ENCODE results near the gene GABRA4.
A peak's percentile ranks its signal among the peaks of the same experiment; 100 is the strongest.

The GABRA4 gene

GRCh38 chr4:46977245-46977644 lies 16.1 kb downstream of the GABRA4 start:
- no peak for DNase-seq

GRCh38 chr4:46975812-46976553 lies 17.4 kb downstream of the GABRA4 start:
- DNase-seq: no peak

GRCh38 chr4:46974891-46975543 lies 18.4 kb downstream of the GABRA4 start:
- peak in 2 of 3 experiments; percentile 56 to 88 for DNase-seq

GRCh38 chr4:46968847-46969246 lies 24.5 kb downstream of the GABRA4 start:
- DNase-seq: peak in 1 of 3 experiments; percentile 55

- DNase-seq: no peak
Measured at GRCh38 chr4:46967631-46968030, 25.8 kb downstream of the GABRA4 start.

GRCh38 chr4:46958742-46959488 lies 34.5 kb downstream of the GABRA4 start:
- DNase-seq: no peak

- DNase-seq: no peak
Measured at GRCh38 chr4:46956451-46956850, 36.9 kb downstream of the GABRA4 start.

GRCh38 chr4:46955601-46956000 lies 37.8 kb downstream of the GABRA4 start:
- peak in 1 of 3 experiments; percentile 18 for DNase-seq

GRCh38 chr4:46954643-46955042 lies 38.7 kb downstream of the GABRA4 start:
- DNase-seq: no peak

- no peak for DNase-seq
Measured at GRCh38 chr4:46953564-46953963, 39.8 kb downstream of the GABRA4 start.

GRCh38 chr4:46952451-46952850 lies 40.9 kb downstream of the GABRA4 start:
- no peak for DNase-seq

GRCh38 chr4:46950826-46951225 lies 42.6 kb downstream of the GABRA4 start:
- DNase-seq: no peak

GRCh38 chr4:46949822-46950221 lies 43.6 kb downstream of the GABRA4 start:
- DNase-seq: no peak

GRCh38 chr4:46947541-46947940 lies 45.8 kb downstream of the GABRA4 start:
- no peak for DNase-seq

- DNase-seq: no peak
Measured at GRCh38 chr4:46946919-46947536, 46.4 kb downstream of the GABRA4 start.

GRCh38 chr4:46945062-46945461 lies 48.3 kb downstream of the GABRA4 start:
- peak in 1 of 3 experiments; percentile 7 for DNase-seq

- DNase-seq: no peak
Measured at GRCh38 chr4:46944345-46944744, 49.0 kb downstream of the GABRA4 start.

- peak in 1 of 3 experiments; percentile 13 for DNase-seq
Measured at GRCh38 chr4:46937493-46937892, 55.9 kb downstream of the GABRA4 start.

- DNase-seq: no peak
Measured at GRCh38 chr4:46934726-46935125, 58.7 kb downstream of the GABRA4 start.

GRCh38 chr4:46933686-46934085 lies 59.7 kb downstream of the GABRA4 start:
- no peak for DNase-seq

- peak in 1 of 3 experiments; percentile 32 for DNase-seq
Measured at GRCh38 chr4:46931981-46932380, 61.4 kb downstream of the GABRA4 start.

- DNase-seq: no peak
Measured at GRCh38 chr4:46930891-46931290, 62.5 kb downstream of the GABRA4 start.

- no peak for DNase-seq
Measured at GRCh38 chr4:46927201-46927600, 66.2 kb downstream of the GABRA4 start.
